HG02571 (cell line): ENCODE results near the gene KLHL2.
"Not testable (repeated sequence)": the region's sequence is repeated elsewhere in the genome, so short reads cannot be mapped to it uniquely, and the experiment has no call there.

Experiments used
- ATAC-seq: cut with Tn5 transposase; IDR thresholded peaks from one replicate; pipeline ENCODE4 v1.9.1; 2021; ENCODE audit warnings: mild to moderate bottlenecking, moderate library complexity; ENCODE audit not compliant: unreplicated experiment

KLHL2 gene, protein sequence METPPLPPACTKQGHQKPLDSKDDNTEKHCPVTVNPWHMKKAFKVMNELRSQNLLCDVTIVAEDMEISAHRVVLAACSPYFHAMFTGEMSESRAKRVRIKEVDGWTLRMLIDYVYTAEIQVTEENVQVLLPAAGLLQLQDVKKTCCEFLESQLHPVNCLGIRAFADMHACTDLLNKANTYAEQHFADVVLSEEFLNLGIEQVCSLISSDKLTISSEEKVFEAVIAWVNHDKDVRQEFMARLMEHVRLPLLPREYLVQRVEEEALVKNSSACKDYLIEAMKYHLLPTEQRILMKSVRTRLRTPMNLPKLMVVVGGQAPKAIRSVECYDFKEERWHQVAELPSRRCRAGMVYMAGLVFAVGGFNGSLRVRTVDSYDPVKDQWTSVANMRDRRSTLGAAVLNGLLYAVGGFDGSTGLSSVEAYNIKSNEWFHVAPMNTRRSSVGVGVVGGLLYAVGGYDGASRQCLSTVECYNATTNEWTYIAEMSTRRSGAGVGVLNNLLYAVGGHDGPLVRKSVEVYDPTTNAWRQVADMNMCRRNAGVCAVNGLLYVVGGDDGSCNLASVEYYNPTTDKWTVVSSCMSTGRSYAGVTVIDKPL

DNA sequence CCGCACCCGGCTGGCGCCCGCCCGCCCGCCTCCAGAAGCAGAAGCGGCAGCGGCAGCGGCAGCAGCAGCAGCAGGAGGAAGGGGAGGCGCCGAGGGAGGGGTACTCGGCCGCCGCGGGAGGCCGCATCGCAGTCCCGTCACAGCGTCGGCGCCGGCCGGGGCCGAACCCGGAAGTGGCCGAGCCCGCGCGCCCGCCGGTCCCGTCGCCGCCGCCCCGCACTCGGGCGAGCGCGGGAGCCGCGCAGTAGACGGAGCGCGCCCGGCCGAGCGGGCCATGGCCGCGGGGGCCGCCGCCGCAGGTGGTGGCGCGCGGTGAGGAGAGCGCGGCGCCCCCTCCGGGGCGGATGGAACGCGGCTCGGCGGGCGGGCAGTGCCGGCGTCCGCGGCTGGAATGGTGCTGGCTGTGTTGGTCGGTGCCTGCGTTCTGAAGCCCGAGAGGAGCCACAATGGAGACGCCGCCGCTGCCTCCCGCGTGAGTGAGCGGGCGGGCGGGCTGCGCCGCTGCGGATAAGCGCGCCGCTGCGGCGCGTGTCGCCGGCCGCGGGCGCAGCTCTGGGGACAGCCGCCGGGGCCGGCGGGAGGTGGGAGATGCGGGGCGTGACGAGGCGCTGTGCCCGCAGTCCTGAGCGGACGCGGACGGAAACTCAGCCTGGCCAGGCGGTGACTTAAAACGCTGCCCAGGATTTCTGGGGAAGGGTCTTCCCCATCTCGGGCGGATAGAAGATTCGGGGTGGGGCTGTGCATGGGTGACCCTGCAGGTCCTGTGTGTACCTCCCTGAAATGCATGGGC lies at the start of gene KLHL2:
TSS of gene KLHL2 (plus strand) at position 131 of the 790 bp plus-strand sequence. CDS start at position 447, 316 bp downstream.
- ATAC-seq, result peak; percentile 92

DNA sequence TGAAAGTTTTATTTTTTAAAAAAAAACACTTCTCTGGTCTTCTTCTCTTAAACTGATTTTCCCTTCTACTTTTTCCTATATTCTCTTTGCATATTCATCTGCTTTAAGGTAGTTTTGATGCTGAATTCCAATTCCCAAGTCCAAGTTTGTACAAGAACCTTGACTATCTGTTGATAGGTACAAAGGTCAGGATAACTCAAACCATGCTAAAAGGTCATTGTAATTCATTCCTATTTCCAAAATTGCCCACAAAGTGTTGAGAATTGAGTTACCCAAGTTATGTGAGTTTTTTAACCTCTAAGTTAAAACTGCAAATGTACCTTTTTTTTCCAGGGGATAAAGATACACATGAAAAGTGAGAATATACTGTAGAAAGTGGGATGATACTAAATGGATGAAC lies 48.6 kb upstream of the KLHL2 start:
- ATAC-seq, result no peak

DNA sequence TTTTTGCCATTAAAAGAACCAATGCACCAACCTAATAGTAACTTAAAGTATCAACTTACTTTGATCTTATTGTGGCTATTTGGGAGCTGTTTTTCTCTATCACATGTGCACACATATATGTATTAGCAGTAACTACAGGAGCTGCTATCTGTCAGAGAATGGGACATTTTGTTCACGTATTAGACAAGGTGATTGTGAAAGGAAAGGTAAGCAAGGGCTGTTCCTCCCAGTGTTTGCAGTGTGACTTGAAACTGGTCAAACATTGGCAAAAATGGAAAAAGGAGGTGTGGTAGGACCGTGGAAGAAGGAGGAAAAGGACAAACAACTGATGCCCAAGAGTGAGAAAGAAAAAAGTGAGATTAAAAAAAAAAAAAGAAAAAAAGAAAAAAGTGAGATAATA lies 43.1 kb upstream of the KLHL2 start:
- no peak for ATAC-seq

DNA sequence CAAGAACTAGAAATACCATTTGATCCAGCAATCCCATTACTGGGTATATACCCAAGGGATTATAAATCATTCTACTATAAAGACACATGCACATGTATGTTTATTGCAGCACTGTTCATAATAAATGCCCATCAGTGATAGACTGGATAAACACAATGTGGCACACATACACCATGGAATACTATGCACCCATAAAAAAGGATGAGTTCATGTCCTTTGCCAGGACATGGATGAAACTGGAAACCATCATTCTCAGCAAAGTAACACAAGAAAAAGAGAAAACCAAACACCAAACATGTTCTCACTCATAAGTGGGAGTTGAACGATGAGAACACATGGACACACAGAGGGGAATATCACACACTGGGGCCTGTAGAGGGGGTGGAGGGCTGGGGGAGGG lies 40.5 kb upstream of the KLHL2 start:
- not testable (repeated sequence) for ATAC-seq

DNA sequence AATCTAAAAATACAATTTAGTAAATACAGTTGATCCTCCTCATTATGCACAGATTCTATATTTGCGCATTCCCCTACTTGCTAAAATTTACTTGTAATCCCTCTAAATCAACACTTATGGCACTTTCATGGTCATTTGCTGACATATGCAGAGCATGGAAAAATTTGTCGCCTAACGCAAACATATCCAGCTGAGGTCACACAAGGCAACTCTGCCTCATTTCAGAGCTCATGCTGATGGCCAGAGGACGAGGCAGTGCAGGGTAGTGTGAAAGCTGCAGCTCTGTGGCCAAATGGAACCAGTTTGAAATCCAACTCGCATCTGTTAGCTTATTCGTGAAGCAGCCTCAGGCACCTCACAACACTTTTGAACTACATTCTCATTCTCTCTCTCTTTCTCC lies 39.7 kb upstream of the KLHL2 start:
- no peak for ATAC-seq

DNA sequence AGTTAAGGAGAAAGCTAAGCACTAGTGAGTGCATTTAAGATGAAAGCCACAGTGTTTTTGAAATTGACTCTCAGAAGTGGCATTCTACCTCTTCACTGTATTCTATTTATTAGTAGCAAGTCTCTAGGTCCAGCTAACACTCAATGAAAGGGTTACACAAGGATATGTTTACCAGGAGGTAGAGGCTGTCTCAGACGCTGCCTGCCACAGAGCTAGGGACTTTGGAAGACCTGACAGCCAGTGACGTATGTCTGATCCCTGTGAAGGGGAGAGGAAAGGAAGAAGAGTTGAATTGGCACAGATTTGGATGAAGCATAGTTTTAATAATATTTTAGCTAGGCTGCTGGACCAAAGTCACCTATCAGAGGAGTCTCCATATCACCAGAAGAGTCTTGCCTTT lies 36.5 kb upstream of the KLHL2 start:
- ATAC-seq, result no peak

DNA sequence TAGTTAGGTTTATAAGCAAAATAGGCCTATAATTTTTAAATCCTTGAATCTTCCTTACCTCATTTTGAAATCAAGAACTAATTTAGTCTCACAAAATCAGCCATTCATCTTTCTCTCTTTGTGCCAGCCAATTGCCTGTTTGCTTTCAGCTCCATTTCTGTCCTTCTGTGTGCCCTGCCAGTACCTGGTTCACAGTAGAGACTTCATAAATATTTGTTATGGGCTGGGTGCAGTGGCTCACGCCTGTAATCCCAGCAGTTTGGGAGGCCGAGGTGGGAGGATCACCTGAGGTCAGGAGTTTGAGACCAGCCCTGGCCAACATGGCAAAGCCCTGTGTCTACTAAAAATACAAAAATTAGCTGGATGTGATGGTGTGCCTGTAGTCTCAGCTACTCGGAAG lies 31.9 kb upstream of the KLHL2 start:
- not testable (repeated sequence) for ATAC-seq

DNA sequence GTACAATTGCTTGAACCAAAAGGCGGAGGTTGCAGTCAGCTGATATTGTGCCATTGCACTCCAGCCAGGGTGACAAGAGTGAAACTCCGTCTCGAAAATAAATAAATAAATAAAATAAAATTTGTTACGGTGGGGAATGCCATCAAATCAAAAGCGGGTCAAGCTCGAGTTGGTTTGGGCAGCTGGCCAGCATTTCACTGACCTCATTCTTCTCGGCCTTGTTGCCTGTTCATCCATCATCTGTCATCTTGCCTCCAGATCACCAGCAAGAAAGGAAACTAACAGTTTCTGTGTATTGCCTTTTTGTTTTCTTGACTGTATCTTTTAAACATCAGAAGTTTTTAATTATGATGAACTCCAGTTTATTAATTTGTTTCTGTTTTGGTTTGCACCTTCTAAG lies 31.5 kb upstream of the KLHL2 start:
- ATAC-seq, result no peak

DNA sequence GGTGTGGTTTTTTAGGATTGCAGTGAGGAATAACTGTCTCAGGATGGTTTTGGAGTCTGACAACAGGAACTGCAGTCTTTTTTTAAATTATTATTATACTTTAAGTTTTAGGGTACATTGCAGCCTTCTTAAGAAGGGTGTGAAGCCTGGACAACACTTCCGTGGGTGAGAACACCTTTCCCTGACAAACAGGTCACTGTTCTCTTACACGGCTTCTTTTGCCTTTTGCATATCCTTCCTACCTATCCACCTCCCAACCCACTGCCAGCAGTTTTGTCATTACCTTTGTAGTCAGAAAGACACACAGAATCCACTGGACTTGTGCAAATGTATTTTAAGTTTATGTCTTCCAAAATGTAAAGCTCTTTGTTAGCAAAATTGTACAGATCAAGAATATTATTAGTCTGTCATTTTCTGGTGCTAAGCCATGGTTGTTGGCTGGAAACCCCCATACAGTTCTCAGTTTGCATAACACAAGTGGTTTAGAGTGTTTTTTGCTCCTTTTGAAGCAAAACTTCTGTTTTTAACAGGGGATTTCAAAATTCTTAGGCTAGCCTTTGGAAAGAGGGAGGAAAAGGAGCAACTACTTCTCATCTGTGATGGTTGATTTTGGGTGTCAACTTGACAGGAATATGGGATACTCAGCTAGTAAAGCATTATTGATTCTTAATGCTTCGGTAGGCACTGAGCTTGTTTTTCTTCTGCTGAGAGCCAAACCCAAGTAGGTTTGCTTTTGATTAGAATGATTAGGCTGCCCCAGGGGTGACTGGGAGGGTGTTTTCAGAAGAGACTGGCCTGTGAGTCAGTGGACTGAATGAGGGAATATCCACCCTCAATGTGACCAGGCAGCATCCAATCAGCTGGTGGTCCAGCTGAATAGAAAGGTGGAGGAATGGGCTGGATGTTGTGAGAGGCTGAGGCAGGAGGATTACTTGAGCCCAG lies 29.4 kb upstream of the KLHL2 start:
- peak; percentile 75 for ATAC-seq

DNA sequence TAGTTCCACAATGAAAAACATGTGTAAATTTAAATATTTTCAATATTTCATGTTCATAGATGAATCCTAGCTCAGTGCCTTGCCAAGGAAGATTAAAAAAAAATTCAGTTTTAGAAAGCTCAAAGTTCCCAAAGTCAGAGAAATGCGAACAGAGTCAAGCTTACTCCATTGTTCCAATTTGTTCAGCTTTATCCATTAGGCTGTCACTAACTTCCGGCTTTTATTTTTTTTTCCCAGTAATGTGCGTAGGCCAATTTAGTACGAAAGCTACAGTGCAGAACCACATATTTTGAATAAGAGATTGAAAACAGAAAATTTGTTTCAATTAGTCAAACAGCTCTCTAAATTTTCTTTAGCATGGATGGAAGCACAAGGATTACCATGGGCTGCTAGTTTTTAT lies 23.1 kb upstream of the KLHL2 start:
- no peak for ATAC-seq

DNA sequence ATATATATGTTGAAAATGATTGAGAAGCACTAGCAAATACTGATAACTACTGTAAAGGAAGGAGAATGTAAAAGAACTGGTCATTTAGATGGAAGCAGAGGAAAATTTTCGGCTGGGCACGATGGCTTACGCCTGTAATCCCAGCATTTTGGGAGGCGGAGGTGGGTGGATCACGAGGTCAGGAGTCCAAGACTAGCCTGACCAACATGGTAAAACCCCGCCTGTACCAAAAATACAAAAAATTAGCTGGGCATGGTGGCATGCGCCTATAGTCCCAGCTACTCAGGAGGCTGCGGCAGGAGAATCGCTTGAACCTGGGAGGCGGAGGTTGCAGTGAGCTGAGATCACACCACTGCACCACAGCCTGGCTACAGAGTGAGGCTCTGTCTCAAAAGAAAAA lies 22.4 kb upstream of the KLHL2 start:
- not testable (repeated sequence) for ATAC-seq

DNA sequence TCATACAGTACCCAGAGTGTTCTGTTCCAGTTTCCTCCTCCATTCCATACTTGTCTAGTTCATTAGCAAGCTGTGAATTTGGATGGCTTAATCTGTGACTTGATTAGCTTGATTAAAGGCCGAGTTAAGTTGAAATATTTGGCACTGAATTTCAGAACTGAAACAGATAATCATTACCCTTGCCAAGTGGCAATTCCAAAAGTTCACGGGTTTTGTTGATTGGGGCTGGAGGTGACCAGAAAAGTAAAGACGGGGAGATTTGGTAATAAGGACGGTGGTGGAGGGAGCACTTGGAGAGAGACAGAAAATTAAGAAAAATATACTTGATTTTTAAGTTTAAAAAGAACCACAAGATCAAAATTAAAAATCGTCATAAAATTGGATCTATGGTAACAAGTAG lies 21.9 kb upstream of the KLHL2 start:
- ATAC-seq, result no peak

DNA sequence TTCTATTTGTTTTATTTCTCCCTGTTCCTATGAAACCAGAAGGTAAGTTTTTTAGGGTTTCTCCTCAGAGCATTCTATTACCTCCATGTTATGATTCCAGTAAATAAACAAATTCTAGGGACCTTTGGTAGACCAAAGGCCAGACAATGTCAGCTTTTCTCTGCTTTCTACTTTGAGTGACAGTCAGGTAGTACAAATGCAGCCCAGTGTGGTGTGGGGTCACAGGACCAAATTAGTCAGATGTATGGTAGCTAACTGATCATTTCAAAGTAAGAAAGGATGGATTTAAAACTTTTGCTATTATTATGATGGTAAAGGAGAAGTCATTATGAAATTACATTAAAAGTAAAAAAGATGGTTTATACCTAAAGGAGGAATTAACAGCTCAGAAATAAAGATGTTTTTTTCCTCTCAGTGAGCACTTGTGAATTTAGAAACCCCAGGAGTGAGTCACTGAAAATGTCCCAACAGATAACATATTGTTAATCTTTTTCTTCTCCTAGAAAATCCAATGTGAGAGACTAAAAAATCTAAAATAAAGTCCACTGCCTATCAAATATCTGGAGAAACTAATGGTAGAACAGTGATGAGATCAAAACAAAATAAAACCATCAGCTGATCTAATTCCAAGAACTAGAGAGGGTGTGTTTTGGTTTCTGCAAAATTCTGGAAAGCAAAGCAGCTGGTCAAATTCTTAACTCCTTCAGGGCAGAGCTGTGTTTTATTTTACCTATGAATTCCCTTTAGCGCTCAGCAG lies 16.6 kb upstream of the KLHL2 start:
- ATAC-seq, result no peak

DNA sequence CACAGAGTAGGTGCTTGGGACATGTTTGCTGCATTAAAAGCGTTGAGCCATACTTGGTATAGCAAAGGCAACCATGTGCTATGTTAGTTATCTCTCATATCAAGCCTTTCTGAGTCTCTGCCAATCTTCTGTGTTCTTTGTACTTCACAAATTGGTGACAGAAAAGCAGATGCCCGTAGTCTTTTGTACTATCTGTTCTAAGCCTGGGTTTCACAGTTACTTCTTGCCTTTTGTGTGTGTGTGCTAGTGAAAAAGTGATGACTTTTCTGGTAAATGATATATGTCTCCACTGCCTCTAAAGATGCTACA lies 16.1 kb upstream of the KLHL2 start:
- no peak for ATAC-seq

DNA sequence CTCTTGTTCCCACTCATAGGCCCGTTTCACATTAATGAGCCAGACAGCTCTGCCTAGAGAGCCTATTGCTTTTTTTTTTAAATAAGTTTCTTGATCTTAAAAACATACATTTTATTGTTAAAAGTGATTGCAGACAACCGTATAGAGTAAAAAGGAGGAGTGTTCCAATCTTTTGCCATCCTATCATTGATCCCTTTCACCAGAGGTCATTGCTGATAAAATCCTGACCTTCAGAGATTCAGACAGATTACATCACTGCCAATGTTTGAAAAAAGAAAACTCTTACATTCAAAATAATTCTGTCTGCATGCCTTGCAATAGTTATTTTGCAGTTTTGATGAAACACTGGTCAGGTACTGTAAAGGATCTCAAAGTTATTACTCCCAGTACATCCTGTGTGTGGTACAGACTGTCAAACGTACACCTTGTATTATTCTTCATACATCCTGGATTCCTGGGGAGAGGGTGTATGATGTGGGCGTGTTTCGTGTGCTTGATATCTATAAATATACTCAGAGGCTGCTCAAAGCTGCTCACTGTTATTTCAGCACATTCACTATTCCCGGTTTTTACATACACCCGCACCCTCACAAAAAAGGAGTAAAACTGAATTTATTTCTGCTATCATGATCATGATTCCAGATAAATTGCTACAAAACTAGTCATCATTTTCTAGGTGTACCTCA lies 15.4 kb upstream of the KLHL2 start:
- ATAC-seq, result no peak

DNA sequence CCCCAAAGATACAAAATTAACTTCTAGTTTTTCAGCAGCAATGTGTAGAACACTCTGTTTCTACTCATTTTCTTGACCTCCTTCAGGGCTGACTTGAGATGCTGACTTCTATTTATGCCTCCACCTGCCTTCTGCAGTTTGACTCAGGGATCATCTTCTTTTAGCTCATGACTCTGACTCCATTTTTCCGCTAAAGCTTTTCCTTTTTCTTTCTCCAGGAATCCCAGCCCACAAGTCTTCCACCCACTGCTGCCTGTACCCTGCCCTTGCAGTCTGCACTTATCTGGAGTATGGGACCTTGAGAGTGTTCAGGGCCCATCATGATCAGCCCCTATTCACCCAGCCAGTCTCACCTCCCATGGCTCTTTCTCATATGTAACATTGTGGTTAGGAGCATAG lies 14.9 kb upstream of the KLHL2 start:
- no peak for ATAC-seq

DNA sequence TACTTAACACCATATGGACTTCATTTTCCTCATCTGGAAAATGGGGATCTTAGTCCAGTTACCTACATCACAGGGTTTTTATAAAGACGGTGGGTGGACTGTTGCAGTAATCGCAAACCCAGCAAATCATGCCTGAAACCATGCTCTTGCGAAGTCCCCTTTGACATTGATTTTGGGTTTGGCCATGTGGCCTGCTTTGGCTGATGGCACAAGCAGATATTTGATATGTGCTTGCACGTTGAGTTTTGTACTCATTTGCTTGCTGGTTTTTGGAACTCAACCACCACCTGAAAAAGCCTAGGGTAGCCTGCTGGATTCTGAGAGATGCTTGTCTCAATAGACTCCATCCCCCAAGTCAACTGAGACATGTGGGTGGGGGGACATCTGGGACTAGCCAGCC lies 14.4 kb upstream of the KLHL2 start:
- no peak for ATAC-seq

DNA sequence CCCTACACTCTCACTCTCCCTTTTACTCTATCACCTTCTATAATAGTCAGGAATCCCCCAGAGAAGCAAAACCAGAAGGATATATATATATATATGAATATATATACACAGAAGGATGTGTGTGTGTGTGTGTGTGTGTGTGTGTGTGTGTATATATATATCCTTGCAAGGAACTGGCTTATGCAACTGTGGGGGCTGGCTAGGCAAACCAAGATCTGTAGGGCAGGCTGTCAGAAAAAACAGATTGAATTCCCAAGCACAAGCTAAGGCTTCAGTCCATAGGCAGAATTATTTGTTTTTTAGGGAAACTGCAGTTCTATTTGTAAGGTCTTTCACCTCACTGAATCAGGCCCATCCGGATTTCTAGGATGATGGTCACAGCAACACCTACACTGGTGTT lies 13.0 kb upstream of the KLHL2 start:
- ATAC-seq, result no peak

DNA sequence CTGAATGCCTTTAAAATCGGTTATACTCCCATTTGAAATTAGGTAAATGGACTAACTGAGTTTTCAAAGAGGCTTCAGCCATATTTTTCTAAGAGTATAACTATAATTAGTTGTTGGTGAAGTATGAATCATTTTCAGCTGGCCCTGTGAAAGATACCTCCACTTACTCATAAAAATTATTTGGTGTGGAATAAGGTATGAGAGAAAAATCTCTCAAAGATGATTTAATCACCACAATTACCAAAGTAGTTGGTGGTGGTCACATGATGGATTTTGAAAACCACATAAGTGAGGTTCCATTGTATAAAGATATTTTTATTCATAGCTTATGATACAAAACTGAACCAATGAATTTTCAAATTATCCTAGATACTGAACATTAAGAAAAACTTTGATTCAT lies 9.0 kb upstream of the KLHL2 start:
- no peak for ATAC-seq

DNA sequence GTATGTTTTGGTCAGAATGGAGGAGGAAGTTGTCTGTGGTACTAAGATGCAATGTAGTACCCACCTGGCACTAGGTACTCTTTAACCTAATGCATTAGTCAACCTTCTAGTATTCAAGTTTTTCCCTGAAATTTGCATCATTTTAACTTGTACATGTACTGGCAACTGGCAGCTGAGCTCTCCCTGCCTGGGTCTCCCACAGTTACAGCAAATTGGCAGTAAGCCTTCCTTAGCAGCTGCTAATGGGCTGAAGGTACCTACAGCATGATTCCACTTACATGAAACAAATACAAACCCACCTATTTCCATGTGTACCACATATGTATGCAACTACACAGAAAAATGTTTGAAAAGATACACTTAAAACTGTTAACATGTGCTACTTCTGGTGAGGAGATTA lies 8.1 kb upstream of the KLHL2 start:
- no peak for ATAC-seq
